HCEC 1CT (cell line): ENCODE data around the gene TNK1.
A peak's percentile ranks its signal among the peaks of the same experiment; 100 is the strongest.
"Not testable (repeated sequence)": the region's sequence is repeated elsewhere in the genome, so short reads cannot be mapped to it uniquely, and the experiment has no call there.

ENCODE experiments used
- DNase-seq: peaks from one replicate; pipeline ENCODE4 v3.0.0-alpha.2; 2017

Gene TNK1

GRCh38 chr17:7355573-7355972 is 25.3 kb upstream of the TNK1 start:
- no peak for DNase-seq

DNA sequence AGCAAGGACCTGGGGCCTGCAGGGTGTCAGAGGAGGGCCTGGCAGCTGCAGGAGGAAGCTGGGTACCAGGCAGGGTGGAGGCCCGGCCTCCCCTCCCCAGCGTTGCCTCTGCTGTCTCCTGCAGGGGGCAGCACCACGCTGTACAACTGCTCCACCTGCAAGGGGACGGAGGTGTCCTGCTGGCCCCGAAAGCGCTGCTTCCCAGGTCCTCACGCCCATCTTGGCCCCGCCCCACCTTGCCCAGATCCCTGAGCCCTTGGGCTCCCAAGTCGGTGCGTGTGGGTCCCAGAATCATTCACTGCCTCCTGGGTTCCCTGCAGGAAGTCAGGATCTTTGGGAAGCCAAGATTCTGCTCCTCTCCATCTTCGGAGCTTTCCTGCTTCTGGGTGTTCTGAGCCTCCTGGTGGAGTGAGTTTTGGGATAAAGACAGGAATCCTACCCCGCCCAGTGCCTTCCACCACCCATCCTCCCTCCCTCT is 24.8 kb upstream of the TNK1 start:
- peak; percentile 41 for DNase-seq

DNA sequence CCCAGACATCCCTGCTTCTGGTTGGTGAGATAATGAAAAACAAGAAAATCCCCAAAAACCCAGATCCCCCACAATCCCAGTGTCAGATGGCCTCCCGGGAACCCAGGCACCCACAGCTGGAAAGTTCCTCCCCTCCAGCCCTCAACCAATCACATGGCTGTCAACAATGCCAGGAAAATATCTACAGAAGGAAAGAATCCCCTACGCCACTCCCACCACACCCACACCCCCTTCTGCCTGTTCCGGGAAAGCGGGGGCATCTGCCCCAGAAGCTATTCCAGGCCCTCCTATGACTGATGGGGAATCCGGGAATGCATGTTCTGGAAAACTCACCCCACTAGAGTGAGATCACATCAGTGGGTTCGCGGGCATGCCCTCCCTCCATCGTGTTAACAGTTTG is 24.1 kb upstream of the TNK1 start:
- DNase-seq = no peak

GRCh38 chr17:7357381-7357780 is 23.5 kb upstream of the TNK1 start:
- no peak for DNase-seq

DNA sequence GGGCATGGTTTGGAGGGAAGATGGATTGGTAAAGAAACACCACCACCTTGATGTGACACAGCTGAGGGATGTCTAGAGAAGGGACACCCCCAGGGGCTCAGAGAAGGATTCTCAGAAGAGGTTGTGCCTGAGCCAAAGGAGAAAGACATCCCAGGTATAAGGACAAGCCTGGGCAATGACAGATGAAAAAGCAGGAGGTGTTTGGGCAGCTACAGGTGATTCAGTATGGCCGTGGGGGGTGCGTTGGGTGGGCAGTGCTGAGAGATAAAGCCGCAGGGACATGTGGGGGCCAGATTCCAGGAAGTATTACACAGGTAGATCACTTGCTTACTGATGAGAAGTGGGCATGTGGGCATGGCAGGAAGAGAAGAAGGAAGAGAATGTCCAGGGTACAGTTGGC is 19.0 kb upstream of the TNK1 start:
- DNase-seq = no peak

- DNase-seq = peak; percentile 28
Measured at GRCh38 chr17:7363311-7363710, 17.6 kb upstream of the TNK1 start.

GRCh38 chr17:7365963-7366362 is 14.9 kb upstream of the TNK1 start:
- not testable (repeated sequence) for DNase-seq

DNA sequence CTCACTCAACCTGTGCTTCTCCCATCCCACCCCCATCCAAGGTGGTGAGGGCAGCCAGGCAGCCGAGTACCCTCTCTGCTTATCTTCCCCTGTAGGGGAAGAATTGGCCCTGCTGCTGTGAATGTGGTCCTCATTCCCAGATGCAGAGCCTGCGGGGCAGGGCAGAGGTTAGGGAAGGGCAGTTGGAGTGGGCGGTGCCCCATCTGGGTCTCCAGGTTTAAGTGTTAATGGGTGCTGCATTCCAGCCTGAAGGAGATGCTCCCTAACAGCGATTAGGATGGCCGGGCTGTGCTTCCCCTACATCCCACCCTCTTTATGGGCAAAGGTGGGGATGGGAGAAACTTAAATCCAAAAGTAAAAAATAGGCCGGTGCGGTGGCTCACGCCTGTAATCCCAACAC is 13.8 kb upstream of the TNK1 start:
- no peak for DNase-seq

DNA sequence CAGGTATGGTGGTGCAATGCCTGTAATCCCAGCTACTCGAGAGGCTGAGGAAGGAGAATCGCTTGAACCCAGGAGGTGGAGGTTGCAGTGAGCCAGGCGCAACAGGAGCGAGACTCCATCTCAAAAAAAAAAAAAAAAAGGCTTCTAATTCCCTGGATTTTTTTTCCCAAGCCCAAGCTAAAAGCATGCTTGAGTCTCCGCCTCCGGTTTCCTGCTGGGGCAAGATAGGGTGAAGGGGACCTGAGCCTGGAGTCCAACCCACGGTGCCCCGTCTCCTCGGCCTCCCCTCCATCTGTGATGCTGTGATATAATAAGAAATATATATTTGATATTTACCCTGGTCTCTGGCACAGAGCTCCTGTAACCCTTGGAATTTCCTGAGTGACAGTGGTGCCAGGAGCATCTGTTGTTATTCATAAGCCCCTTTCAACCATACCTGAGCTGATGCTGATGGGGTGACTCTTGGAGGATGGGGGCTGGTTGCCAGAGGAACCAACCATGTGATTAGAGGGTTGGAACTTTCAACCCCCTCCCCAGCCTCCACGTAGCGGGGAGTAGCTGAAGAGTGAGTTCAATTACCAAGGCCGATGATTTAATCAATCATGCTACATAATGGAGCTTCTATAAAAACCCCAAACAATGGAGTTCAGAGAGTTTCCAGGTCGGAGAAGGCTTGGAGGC is 12.8 kb upstream of the TNK1 start:
- DNase-seq = no peak

GRCh38 chr17:7368599-7368994 is 12.3 kb upstream of the TNK1 start:
- not testable (repeated sequence) for DNase-seq

DNA sequence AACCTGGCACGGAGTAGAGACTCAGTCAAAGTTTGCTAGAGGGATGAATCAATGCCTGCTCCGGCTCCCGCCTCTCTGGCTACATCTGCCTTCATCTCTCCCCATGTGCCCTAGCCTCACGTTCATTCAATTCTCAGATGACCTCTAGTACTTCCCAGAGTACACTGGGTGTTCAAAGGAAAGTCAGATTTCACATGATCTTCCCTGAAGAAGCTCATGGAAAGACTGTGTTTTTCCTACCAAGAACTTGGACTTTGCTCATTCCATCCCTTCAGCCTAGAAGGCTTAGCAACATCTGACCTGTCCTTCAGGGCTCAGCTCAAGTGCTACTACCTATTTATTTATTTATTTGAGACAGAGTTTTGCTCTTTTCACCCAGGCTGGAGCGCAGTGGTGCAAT is 11.1 kb upstream of the TNK1 start:
- no peak for DNase-seq

GRCh38 chr17:7370853-7371252 is 10.0 kb upstream of the TNK1 start:
- DNase-seq = no peak

DNA sequence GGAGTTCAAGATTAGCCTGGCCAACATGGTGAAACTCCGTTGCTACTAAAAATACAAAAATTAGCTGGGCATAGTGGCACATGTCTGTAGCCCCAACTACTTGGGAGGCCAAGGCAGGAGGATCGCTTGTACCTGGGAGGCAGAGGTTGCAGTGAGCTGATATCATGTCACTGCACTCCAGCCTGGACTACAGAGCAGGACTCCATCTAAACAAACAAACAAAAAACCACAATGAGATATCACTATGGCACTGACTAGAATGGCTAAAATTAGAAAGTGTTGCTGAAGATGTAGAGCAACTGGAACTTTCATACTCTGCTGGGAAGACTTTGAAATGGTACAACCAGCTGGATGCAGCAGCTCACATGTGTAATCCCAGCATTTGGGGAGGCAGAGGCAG is 6.5 kb upstream of the TNK1 start:
- no peak for DNase-seq

GRCh38 chr17:7379134-7379533 is 1.8 kb upstream of the TNK1 start:
- no peak for DNase-seq

DNA sequence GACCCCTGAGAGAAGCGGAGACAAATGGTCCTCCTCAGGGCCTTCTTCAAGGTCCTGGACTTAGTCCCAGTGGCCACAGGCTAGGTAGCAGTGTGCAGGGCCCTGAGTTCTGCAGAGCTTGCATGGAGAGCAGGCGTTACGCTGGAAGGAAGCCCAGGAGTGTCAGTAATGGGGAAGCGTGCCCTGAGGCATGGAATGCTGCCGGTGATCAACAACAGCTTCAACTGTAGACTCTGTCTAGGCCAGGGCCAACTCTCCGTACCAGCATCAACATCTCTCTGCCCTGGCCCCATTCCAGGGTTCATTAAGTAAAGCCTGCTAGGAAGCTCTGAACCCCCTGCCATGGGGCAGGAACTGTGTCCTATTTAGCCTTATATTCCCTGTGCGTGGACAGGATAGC is 568 bp upstream of the TNK1 start:
- no peak for DNase-seq

DNA sequence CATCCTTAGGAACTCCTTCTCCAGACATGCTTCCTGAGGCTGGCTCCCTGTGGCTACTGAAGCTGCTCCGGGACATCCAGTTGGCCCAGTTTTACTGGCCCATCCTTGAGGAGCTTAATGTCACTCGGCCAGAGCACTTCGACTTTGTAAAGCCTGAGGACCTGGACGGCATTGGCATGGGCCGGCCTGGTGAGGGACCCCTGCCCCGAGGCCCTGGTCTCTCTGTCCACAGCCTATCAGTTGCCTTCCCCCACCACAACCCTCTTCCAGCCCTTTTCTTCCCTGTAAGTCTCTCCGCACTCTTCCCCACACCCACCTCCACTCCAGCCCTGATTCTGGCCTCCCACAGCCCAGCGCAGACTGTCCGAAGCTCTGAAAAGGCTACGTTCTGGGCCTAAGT is 2.0 kb downstream of the TNK1 start:
- DNase-seq = no peak

GRCh38 chr17:7383371-7383741 is 2.5 kb downstream of the TNK1 start:
- DNase-seq = no peak

DNA sequence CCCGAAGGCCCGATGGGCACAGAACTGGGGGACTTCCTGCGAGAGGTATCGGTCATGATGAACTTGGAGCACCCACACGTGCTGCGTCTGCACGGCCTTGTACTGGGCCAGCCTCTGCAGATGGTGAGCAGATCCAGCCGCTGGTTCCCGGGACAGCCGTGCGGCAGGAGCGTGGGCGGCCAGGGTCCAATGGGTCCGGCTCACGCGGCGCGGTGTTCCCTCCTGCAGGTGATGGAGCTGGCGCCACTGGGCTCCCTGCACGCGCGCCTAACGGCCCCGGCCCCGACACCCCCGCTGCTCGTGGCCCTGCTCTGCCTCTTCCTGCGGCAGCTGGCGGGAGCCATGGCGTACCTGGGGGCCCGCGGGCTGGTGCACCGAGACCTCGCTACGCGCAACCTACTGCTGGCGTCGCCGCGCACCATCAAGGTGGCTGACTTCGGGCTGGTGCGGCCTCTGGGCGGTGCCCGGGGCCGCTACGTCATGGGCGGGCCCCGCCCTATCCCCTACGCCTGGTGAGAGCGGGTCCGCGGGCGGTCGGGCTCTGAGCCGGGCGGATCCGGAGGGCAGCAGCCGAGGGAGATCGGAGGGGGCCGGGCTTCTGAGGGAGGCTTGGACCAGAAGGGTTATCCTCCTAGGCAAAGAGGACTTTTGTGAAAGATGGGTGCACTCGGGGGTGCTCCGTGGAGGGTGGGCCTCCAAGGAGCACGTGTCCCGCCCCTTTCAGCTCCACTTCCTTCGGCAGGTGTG is 3.0 kb downstream of the TNK1 start:
- DNase-seq = no peak

GRCh38 chr17:7384489-7385081 is 3.7 kb downstream of the TNK1 start:
- DNase-seq = no peak

DNA sequence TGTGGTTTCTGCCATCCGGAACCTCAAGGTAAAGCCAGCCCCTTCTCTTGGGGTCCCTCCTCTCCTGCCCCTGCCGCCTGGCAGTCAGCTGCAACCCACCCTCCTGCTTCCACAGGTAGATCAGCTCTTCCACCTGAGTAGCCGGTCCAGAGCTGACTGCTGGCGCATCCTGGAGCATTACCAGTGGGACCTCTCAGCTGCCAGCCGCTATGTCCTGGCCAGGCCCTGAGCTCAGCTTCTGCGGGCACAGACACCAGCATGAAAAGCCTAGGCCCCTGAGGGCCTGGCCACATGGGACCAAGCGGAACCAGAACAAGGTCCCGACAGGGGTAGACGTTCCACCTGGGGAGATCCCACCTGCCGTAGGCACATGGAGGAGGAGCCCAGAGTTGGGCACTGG is 8.0 kb downstream of the TNK1 start:
- DNase-seq = no peak

DNA sequence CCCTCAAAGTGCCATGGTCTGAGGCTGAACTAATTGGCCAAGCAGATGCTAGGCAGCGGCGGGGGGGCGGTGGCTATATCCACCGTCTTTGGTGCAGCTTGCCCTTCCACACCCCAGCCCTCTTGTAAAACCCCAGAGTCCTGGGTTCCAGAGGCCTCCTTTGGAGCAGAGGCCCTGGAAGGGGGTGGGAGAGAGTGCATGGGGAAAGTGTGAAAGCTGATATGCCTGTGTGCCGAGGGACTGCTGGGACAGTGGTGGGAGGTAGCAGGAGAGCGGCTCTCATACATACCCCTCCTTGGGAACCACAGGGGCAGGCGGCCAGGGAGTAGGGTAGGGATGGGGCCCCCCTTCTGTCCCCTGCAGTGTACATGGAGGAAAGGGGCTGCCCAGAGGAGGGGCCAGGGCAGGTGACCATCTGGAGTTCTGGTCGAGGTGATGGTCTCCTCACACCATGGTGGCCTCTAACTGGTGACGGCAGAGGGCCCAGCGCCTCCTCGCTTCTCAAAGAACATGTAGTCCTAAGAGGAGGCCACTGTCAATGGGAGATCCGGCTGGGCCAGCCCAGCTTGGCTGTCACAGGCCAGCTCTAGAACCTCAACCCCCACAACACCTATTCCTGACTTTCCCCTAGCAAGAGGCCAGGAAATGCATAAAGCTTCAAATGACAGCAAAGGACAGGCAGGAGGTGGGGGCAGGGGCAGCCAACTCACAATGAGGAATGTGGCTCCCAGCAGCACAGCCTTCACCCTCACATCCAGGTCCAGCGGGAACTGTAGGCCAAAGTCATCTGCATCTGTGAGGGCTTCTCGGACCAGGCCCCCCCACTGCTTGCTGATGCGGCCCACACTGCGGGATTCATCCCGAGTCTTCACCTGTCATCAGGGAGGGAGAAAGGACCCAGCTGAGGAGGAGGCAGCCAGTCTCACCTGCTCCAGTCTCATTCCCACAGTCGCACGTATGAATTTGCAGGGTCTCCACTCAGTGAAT is 9.3 kb downstream of the TNK1 start:
- no peak for DNase-seq

DNA sequence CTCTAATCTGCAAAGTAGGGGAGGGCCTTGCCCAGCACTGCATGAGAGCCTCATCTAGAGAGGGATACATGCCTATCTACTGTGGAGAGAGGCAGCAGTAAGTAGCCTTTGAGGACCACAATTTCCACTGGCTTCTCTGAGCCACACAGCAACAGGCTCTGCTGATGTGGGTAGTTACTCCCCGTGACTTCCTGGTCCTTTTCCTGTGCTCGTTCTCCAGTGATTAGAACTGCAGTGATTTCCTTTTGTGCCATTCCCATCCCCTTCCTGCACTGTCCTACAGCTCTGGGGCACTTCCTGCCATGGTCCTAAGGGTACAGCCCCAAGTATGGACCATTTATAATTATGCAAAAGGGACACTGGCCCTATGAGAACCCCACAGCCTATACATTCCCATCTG is 10.4 kb downstream of the TNK1 start:
- no peak for DNase-seq
